HG03432 (cell line): Measurements from ENCODE around the gene FADS6.
A peak's percentile ranks its signal among the peaks of the same experiment; 100 is the strongest.

Source experiments
- ATAC-seq: cut with Tn5 transposase; IDR thresholded peaks from one replicate; pipeline ENCODE4 v1.9.1; 2021; ENCODE audit warnings: mild to moderate bottlenecking, moderate library complexity; ENCODE audit not compliant: unreplicated experiment

The FADS6 gene

DNA sequence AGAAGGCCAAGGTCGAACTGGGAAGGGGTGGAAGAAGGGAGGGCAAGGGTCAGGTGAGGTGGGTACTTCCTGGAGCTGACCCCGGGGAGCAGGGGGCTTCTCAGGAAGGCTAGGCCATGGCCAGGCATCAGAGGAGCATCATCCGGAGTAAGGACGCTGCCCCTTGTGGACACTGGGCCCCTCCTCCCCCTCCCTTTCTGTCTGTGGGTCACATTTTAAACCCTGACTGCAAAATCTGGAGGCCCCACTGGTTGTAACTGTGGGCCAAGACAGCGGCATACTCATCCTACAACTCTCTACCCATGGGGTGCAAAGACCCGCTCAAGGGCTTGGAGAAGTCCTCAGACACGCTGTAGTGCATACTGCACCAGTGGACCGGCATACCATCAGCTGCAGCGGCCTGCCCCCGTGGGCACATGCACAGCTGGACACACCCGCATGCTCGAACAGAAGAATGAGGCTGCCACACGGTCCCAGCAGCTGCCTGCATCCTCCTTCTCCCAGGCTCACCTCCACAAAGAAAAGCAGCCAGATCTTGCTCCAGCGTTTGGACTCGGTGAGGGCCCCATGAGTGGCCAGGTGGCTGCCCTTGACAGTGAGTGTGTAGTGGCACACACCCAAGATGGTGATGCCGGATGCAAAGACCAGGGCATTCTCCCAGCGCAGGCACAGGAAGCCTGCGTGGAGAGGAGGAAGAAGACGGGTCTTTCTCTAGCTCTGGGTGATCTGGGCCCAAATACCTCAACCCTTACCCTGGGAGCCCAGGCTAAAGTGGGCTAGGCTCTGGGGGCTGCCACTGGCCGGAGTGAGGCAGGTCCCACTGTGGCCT lies 1.2 kb downstream of the FADS6 start:
- ATAC-seq, result no peak

DNA sequence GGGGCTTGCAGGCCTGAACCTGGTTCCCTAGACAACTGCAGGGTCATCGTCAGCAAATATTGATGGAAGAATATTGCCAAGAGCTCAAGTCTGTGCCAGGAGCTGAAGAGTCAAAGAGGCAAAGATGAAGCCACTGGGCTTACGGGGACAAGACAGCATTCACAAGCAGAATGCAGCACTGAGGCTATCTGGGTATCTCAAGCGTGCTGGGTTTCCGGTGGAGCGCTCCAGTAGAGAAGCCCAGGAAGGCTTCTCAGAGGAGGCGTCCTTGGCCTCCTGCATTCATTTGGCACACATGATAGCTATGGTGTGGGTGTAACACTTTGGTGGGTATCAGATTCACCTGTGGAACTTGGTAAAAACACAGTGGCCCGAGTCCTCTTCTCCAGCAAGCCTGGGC lies 2.9 kb downstream of the FADS6 start:
- no peak for ATAC-seq

DNA sequence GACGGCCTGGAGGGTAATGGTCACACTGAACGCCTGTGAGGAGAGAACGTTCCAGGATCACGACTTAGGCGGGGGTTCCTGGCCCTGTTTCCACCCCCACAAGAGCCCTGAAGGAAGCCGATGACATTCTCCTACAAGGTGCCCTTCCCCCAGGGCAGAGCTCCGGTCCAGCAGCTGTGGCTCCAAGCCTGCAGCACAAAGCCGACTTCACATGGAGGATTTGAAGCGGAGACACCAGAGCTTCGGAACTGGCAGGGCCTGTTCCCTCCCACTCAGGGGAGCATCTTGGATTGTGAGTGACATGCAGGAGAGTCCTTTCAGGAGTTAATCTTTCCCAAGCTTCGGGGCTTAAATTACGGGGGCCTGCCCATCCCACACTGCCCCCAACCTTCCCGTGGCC lies 5.0 kb downstream of the FADS6 start:
- no peak for ATAC-seq

- no peak for ATAC-seq
These were observed 10.1 kb downstream of the FADS6 start for GRCh38 chr17:74883241-74883745.

DNA sequence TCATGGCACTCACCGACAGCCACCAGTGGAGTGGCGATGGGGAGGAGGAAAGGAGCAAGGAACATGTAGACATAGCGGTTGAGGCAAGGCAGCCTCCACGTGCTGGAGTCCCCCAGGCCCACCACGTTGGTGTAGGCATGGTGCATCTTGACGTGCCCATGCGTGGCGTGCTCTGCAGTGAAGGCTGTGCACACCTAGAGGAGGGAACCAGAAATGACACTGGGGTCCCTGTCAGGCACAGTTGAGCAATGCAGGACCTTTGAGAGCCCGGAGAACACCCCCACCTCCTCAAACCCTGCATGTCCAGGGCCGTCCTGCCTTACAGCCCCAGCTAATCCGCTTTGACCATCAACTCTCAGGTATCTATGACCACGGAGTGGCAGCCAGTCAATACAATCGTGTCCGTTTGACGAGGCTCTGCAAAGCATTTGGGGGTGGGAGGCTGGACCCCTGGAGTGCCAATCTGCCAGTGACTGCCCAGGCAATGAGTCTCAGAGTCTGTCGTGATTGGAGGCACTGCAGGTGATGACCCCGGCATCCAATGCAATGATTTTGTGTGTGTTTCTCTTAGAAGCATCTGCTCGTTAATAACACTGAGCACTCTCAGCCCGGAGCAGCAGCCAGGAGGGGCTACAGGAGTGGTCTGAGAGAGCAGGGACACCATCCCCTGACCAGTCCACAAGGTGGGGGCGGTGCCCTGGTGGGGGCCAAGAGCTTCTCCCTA lies 10.8 kb downstream of the FADS6 start:
- no peak for ATAC-seq

DNA sequence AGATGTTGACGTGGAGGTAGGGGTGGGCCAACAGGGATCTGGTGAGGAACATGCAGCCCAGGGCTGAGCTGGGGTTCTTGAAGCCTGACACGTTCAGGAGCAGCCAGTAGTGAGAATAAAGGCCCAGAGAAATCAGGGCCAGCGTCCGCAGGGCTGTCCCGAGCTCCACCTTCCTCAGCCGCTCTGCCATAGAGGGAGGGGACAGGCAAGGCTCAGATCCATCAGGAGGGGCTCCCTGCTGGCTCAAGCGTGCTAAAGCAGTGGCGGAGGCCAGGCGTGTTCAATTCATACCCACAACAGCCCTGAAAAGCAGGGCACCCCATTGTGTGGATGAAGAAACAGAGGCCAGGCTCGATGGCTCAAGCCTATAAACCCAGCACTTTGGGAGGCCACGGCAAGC lies 12.4 kb downstream of the FADS6 start:
- ATAC-seq, result no peak

GRCh38 chr17:74879308-74879707 lies 14.1 kb downstream of the FADS6 start:
- ATAC-seq, result no peak

- no peak for ATAC-seq
These were observed 14.8 kb downstream of the FADS6 start for GRCh38 chr17:74878658-74879057.

GRCh38 chr17:74877592-74878548 lies 15.6 kb downstream of the FADS6 start:
- no peak for ATAC-seq

GRCh38 chr17:74875977-74876593 lies 17.3 kb downstream of the FADS6 start:
- ATAC-seq, result no peak

GRCh38 chr17:74875155-74875976 lies 18.1 kb downstream of the FADS6 start:
- ATAC-seq, result no peak

DNA sequence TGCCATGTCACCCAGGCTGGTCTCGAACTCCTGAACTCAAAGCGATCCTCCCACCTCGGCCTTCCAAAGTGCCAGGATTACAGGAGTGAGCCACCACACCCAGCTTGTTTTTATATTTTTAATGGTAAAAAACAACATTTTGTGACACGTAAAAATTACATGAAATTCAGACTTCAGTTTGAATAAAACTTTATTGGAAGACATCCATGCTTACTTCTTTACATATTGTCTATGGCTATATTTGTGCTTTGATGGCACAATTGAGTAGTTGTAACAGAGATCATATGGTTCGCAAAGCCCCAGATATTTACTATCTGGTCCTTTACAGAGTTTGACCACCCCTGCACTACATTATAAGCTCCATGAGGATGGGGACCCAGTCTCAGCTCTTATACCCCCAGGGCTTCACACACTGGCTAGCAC lies 18.8 kb downstream of the FADS6 start:
- no peak for ATAC-seq

DNA sequence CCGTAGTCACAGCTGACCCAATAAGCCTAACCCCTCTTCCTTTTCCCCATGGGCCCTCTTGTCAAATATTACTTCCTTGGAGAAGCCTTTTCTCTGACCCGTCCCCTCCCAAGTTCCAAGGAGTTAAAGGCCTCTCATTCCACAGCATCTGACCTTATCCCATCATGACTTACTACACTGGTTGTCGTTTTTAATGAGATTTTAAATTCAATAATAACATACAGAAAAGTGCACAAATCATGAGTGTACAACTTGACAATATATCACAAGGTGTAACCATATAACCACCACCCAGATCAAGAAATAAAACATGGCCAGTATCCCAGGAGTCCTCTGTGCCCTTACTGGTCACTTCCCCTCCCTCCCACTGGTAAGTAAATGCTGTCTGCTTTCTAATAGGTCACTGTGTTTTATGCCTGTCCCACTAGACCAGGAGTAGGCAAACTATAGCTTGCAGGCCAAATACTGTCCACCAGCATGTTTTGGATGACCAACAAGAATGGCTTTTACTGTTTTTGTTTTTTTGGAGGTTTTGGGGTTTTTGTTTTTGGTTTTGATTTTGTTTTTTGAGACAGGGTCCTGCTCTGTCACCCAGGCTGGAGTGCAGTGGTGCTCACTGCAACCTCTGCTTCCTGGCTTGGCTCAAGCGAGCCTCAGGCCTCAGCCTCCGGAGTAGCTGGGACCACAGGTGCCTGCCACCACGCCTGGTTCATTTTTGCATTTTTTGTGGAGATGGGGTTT lies 19.4 kb downstream of the FADS6 start:
- no peak for ATAC-seq

DNA sequence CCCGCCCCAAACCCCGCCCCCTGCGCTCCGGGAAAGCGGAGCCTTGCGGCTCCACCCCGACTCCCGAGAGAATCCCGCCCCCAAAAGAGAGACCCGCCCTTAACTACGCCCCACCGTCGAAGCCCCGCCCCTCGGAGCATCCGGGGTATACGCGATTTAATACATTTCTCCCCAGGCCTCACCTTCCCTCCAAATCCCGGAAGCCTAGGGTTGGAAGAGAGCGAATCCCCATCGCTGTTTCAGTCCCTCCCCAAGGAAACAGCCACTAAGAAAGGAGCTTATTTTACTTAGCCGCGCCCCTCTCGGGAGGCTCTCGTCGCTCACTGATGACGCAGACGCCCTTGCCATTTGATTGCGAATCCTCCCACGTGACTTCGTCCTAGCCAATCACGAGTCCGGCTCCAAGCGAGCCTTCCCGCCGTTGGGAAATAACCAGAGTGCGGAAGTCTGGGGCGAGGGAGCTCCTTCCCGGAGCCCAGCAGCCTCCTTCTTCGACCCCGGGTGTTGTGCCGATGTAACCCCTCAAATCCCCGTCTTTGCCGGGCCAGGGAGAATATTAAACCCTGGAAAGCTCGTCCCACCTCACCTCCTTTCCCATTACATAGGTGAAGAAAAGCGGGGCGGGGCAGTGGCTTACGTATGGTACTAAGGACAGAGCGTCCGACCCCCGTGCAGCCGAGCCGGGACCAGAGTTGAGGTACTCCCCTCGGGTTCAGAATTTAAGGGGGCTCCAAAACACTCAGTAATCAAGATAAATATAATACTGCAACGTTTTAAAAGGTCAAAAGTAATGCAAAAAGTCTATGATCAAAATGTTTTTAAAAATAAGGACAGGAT lies 20.2 kb downstream of the FADS6 start:
- peak; percentile 86 for ATAC-seq

GRCh38 chr17:74872313-74873036 lies 21.0 kb downstream of the FADS6 start, which contains the start of gene FDXR:
Gene FDXR, minus strand, starts transcription at chr17:74872994. Its CDS starts 50 bp downstream, at chr17:74872944.
- ATAC-seq, result no peak

DNA sequence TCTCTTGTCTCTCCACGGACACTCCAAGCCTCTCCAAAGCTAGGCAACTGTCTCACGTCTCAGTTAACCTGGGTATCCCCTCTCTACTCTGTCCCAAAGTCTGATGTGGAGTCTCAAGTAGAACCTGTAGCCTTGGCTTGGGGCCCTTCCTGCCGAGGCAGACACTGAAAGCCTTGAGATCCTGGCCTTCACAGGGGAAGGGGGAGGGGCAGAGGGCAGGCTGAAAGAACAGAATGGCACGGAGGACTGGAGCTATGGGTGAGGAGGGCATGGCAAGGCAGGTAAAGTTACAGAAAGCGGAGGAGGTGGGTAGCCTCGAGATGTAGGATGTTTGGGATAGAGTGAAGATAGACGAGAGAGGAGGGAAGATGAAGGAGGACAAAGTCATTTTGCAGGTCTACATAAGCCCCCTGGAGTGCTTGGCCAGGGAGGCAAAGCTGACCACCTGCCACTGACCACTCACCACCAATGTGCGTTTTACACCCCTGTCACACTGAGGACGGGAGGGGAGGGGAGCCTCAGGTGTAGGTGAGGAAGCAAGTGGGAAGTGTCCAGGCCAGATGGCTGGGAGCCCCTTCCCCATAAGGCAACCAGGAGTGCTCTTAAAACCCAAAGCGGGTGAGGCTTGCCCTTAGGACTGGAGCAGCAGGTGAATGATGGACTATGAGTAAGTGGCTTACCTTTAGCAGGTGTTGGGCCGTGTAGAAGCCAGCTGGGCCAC lies 21.9 kb downstream of the FADS6 start:
- no peak for ATAC-seq

GRCh38 chr17:74870512-74870911 lies 22.9 kb downstream of the FADS6 start:
- no peak for ATAC-seq
